ENCODE results near the gene KIAA0319L. TPM values are rescaled to one million over a fixed set of nuclear protein-coding genes. Genes with fewer than 3 reads are reported as not detected.

KIAA0319L gene
- total RNA-seq, 1 experiment from 2014 or later, result 60.0 TPM

DNA sequence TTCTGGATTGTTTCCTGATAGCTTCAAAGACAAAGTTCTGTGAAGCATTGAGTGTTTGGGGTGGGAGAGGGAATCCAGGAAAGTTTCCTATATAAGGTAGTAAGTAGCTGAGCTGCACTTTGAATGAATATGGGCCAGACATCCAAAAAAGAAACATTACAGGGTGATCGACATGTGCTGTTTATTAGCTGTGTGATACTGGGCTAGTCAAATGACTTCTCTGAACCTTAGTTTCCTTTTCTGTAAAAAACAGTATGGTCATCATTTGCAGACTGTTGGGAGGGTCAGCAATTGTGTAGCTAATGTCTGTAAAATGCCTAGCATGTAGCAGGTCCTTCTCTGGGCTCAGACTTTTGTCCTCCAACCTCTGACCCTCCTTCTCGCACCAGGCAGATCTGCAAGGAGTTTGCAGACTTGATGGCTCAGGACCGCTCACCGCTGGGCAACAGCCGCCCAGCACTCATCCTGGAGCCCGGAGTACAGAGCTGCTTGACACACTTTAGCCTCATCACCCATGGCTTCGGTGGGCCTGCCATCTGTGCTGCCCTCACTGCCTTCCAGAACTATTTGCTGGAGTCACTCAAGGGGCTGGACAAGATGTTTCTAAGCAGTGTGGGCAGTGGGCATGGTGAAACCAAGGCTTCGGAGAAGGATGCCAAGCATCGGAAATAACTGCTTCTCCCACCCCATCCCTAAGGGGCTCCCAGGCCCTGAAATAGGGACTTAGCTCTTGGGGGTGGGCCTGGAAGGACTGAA, 37.0 kb upstream of the KIAA0319L start:
- Histone ChIP-seq H3K9me3 (ENCODE audit: control insufficient read depth, insufficient read depth, low read depth, low read length) (no peaks in the 10 kb centered on the region), H3K36me3 (ENCODE audit: control insufficient read depth, insufficient read depth, low read length) (no peaks in the 10 kb centered on the region; the same call in 1 of the 2 replicates), H3K4me3 (ENCODE audit: low read depth in 2 of 2, low read length in 2 of 2) (no peak overlapping the region), H3K27ac (ENCODE audit: low read length) (no peak overlapping the region), H3K27me3 (ENCODE audit: control insufficient read depth, insufficient read depth, low read length) (no peaks in the 10 kb centered on the region), H3K4me1 (ENCODE audit: control insufficient read depth, insufficient read depth, low read length) (no peaks in the 10 kb centered on the region)
- no peak; the same call in 1 of the 2 replicates for ATAC-seq
- no peak for DNase-seq (ENCODE audit: low read depth, low spot score)
- ChIA-PET POLR2A (no interaction called here), CTCF (interaction anchor here (0.6 to 1.6 kb wide), 2 partner anchors 9 to 133 kb away, joined by 3 to 5 read pairs; no protein-coding TSS in a partner anchor)
- no TSS peak for BruUV-seq (replicated peaks)
- intact Hi-C loops (cut with micrococcal nuclease; ENCODE audit: unreplicated experiment), result no loop called here
- in situ Hi-C loops (cut with HindIII; ENCODE audit: low pct_unique_long_range_greater_than_20kb, low sequenced_read_pairs), result no loop called here
- no peak for TF ChIP-seq TCF7L2 (IDR thresholded peaks at IDR 0.05; ENCODE audit: low read depth, low read length)
- TF ChIP-seq, protein P1, sequence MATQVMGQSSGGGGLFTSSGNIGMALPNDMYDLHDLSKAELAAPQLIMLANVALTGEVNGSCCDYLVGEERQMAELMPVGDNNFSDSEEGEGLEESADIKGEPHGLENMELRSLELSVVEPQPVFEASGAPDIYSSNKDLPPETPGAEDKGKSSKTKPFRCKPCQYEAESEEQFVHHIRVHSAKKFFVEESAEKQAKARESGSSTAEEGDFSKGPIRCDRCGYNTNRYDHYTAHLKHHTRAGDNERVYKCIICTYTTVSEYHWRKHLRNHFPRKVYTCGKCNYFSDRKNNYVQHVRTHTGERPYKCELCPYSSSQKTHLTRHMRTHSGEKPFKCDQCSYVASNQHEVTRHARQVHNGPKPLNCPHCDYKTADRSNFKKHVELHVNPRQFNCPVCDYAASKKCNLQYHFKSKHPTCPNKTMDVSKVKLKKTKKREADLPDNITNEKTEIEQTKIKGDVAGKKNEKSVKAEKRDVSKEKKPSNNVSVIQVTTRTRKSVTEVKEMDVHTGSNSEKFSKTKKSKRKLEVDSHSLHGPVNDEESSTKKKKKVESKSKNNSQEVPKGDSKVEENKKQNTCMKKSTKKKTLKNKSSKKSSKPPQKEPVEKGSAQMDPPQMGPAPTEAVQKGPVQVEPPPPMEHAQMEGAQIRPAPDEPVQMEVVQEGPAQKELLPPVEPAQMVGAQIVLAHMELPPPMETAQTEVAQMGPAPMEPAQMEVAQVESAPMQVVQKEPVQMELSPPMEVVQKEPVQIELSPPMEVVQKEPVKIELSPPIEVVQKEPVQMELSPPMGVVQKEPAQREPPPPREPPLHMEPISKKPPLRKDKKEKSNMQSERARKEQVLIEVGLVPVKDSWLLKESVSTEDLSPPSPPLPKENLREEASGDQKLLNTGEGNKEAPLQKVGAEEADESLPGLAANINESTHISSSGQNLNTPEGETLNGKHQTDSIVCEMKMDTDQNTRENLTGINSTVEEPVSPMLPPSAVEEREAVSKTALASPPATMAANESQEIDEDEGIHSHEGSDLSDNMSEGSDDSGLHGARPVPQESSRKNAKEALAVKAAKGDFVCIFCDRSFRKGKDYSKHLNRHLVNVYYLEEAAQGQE (IDR thresholded peaks at IDR 0.05; ENCODE audit: insufficient read depth in 1 of 2, low read depth in 2 of 2, low read length in 1 of 2), result no peak
- TF ChIP-seq, protein P2, sequence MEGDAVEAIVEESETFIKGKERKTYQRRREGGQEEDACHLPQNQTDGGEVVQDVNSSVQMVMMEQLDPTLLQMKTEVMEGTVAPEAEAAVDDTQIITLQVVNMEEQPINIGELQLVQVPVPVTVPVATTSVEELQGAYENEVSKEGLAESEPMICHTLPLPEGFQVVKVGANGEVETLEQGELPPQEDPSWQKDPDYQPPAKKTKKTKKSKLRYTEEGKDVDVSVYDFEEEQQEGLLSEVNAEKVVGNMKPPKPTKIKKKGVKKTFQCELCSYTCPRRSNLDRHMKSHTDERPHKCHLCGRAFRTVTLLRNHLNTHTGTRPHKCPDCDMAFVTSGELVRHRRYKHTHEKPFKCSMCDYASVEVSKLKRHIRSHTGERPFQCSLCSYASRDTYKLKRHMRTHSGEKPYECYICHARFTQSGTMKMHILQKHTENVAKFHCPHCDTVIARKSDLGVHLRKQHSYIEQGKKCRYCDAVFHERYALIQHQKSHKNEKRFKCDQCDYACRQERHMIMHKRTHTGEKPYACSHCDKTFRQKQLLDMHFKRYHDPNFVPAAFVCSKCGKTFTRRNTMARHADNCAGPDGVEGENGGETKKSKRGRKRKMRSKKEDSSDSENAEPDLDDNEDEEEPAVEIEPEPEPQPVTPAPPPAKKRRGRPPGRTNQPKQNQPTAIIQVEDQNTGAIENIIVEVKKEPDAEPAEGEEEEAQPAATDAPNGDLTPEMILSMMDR (IDR thresholded peaks at IDR 0.05), result no peak
- TF ChIP-seq SIN3A (IDR thresholded peaks at IDR 0.05; ENCODE audit: borderline replicate concordance, insufficient read depth, low read depth, low read length), result no peak
- TF ChIP-seq POLR2AphosphoS5 (IDR thresholded peaks at IDR 0.05; ENCODE audit: low read depth, low read length), result no peak

DNA sequence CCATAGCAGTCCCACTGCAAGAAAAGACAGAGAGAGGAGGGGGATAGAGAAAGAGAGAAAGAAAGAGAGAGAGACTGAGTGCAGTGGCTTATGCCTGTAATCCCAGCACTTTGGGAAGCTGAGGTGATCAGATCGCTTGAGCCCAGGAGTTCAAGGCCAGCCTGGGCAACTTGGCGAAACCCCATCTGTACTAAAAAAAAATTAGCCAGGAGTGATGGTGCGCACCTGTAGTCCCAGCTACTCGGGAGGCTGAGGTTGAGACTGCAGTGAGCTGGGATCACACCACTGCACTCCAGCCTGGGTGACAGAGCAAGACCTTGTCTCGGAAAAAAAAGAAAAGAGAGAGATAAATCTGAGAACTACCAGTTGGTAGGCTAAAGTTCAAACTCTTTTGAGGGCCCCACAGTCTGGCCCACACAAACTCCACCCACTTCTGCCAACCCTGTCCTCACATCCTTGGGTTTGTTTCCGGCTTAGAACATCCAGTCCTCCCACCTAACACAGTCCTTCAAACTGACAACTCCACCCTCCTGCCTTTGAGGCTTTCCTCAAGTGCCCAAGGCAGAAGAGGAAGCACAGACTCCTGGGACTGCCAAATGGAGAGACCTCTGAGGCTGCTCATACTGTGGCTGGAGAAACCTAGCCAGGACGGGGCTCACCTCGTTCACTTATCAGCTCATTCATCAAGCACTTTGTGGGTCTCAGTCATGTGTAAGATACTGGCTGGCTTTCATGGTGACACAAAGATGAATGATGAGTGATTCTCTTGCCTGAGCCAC, 36.0 kb upstream of the KIAA0319L start:
- no peaks in the 10 kb centered on the region for H3K27me3 ChIP-seq (ENCODE audit: control insufficient read depth, insufficient read depth, low read length)
- ATAC-seq (no peak), DNase-seq (ENCODE audit: low read depth, low spot score) (no peak)
- no peaks in the 10 kb centered on the region; the same call in 1 of the 2 replicates for H3K36me3 ChIP-seq (ENCODE audit: control insufficient read depth, insufficient read depth, low read length)
- POLR2A ChIA-PET, result no interaction called here
- no peak overlapping the region for H3K27ac ChIP-seq (ENCODE audit: low read length)
- intact Hi-C loops (cut with micrococcal nuclease; ENCODE audit: unreplicated experiment) (no loop called here), in situ Hi-C loops (cut with HindIII; ENCODE audit: low pct_unique_long_range_greater_than_20kb, low sequenced_read_pairs) (no loop called here)
- TF ChIP-seq SIN3A (IDR thresholded peaks at IDR 0.05; ENCODE audit: borderline replicate concordance, insufficient read depth, low read depth, low read length) (no peak), TCF7L2 (IDR thresholded peaks at IDR 0.05; ENCODE audit: low read depth, low read length) (no peak), POLR2AphosphoS5 (IDR thresholded peaks at IDR 0.05; ENCODE audit: low read depth, low read length) (no peak)
- TF ChIP-seq, protein P1 (IDR thresholded peaks at IDR 0.05; ENCODE audit: insufficient read depth in 1 of 2, low read depth in 2 of 2, low read length in 1 of 2), result no peak
- TF ChIP-seq, protein P2 (IDR thresholded peaks at IDR 0.05), result no peak
- H3K9me3 ChIP-seq (ENCODE audit: control insufficient read depth, insufficient read depth, low read depth, low read length), result no peaks in the 10 kb centered on the region
- no peak overlapping the region for H3K4me3 ChIP-seq (ENCODE audit: low read depth in 2 of 2, low read length in 2 of 2)
- no TSS peak for BruUV-seq (replicated peaks)
- no peaks in the 10 kb centered on the region for H3K4me1 ChIP-seq (ENCODE audit: control insufficient read depth, insufficient read depth, low read length)
- CTCF ChIA-PET, result interaction anchor here (1.6 kb wide), 1 partner anchor 134 kb away, joined by 3 read pairs; no protein-coding TSS in a partner anchor

All from Panc1 (cell line).